HG03432 (cell line): ENCODE measurements around the gene PUM2.

ENCODE experiments used
- ATAC-seq: cut with Tn5 transposase; IDR thresholded peaks from one replicate; pipeline ENCODE4 v1.9.1; 2021; ENCODE audit warnings: mild to moderate bottlenecking, moderate library complexity; ENCODE audit not compliant: unreplicated experiment

The PUM2 gene

GRCh38 chr2:20220806-20221554, 129.7 kb downstream of the PUM2 start:
- ATAC-seq, result no peak

- no peak for ATAC-seq
Observed at GRCh38 chr2:20219763-20220380, 130.8 kb downstream of the PUM2 start.

GRCh38 chr2:20218331-20219320, 132.0 kb downstream of the PUM2 start:
- ATAC-seq, result no peak

GRCh38 chr2:20217041-20217970, 133.3 kb downstream of the PUM2 start:
- ATAC-seq, result no peak

GRCh38 chr2:20216130-20217025, 134.3 kb downstream of the PUM2 start:
- no peak for ATAC-seq

GRCh38 chr2:20215183-20216040, 135.2 kb downstream of the PUM2 start:
- ATAC-seq, result no peak

GRCh38 chr2:20214566-20215182, 136.0 kb downstream of the PUM2 start:
- ATAC-seq, result no peak

GRCh38 chr2:20213651-20214565, 136.7 kb downstream of the PUM2 start:
- peak; percentile 47 for ATAC-seq

- ATAC-seq, result no peak
Observed at GRCh38 chr2:20212871-20213503, 137.7 kb downstream of the PUM2 start.

- peak; percentile 55 for ATAC-seq
Observed at GRCh38 chr2:20212459-20212870, 138.2 kb downstream of the PUM2 start.

GRCh38 chr2:20211860-20212458, 138.7 kb downstream of the PUM2 start:
- ATAC-seq, result no peak

GRCh38 chr2:20211420-20211819, 139.2 kb downstream of the PUM2 start:
- no peak for ATAC-seq

GRCh38 chr2:20210462-20210861, 140.2 kb downstream of the PUM2 start:
- ATAC-seq, result no peak

- ATAC-seq, result no peak
Observed at GRCh38 chr2:20209373-20210109, 141.1 kb downstream of the PUM2 start.

- no peak for ATAC-seq
Observed at GRCh38 chr2:20208476-20208859, 142.2 kb downstream of the PUM2 start.
